Measurements from ENCODE around the gene SCO1. TPM values are rescaled to one million over a fixed set of nuclear protein-coding genes. Genes with fewer than 3 reads are reported as not detected.
A peak's percentile ranks its signal among the peaks of the same experiment; 100 is the strongest.
"Not testable (repeated sequence)": the region's sequence is repeated elsewhere in the genome, so short reads cannot be mapped to it uniquely, and the experiment has no call there.

SCO1 gene
- total RNA-seq = 42.9 TPM
- long read RNA-seq, full-length matches to known transcripts = 144 of 163 reads
- long read RNA-seq, partial matches to known transcripts = 4 of 163 reads
- long read RNA-seq, other reads (novel, unspliced or antisense) = 15 of 163 reads

- peak; percentile 98 for DNase-seq (ENCODE audit: low spot score)
These were observed at the start of gene SCO1, which contains the start of gene ADPRM for GRCh38 chr17:10697092-10698081. SCO1 (minus strand) TSS chr17:10697533; CDS start chr17:10697507, 26 bp downstream. ADPRM (plus strand) TSS chr17:10697594; CDS start chr17:10704927, 7,333 bp downstream.

GRCh38 chr17:10745231-10745630 lies 47.9 kb upstream of the SCO1 start:
- peak; percentile 45 for DNase-seq (ENCODE audit: low spot score)

GRCh38 chr17:10744501-10745000 lies 47.2 kb upstream of the SCO1 start:
- DNase-seq (ENCODE audit: low spot score) = no peak

GRCh38 chr17:10743316-10744009 lies 46.1 kb upstream of the SCO1 start:
- peak; percentile 1 for DNase-seq (ENCODE audit: low spot score)

GRCh38 chr17:10742431-10742830 lies 45.1 kb upstream of the SCO1 start:
- DNase-seq (ENCODE audit: low spot score) = peak; percentile 24

- DNase-seq (ENCODE audit: low spot score) = peak; percentile 64
These were observed 44.2 kb upstream of the SCO1 start for GRCh38 chr17:10741416-10742135.

- peak; percentile 35 for DNase-seq (ENCODE audit: low spot score)
These were observed 42.1 kb upstream of the SCO1 start for GRCh38 chr17:10739386-10739785.

- peak; percentile 45 for DNase-seq (ENCODE audit: low spot score)
These were observed 41.4 kb upstream of the SCO1 start for GRCh38 chr17:10738521-10739258.

GRCh38 chr17:10737736-10738135 lies 40.4 kb upstream of the SCO1 start:
- DNase-seq (ENCODE audit: low spot score) = peak; percentile 2

GRCh38 chr17:10737168-10737622 lies 39.9 kb upstream of the SCO1 start:
- DNase-seq (ENCODE audit: low spot score) = peak; percentile 86

- DNase-seq (ENCODE audit: low spot score) = peak; percentile 18
These were observed 38.5 kb upstream of the SCO1 start for GRCh38 chr17:10735821-10736220.

GRCh38 chr17:10735251-10735650 lies 37.9 kb upstream of the SCO1 start:
- DNase-seq (ENCODE audit: low spot score) = peak; percentile 62

- DNase-seq (ENCODE audit: low spot score) = no peak
These were observed 36.3 kb upstream of the SCO1 start for GRCh38 chr17:10733666-10734065.

- DNase-seq (ENCODE audit: low spot score) = not testable (repeated sequence)
These were observed 34.8 kb upstream of the SCO1 start for GRCh38 chr17:10732121-10732520.

GRCh38 chr17:10731408-10731879 lies 34.1 kb upstream of the SCO1 start:
- DNase-seq (ENCODE audit: low spot score) = no peak

- DNase-seq (ENCODE audit: low spot score) = not testable (repeated sequence)
These were observed 32.9 kb upstream of the SCO1 start for GRCh38 chr17:10730247-10730646.

GRCh38 chr17:10729334-10730193 lies 32.2 kb upstream of the SCO1 start, which contains the start of gene TMEM220:
TMEM220 (minus strand) TSS chr17:10730023; CDS start chr17:10729851, 172 bp downstream.
- DNase-seq (ENCODE audit: low spot score) = peak; percentile 93

- DNase-seq (ENCODE audit: low spot score) = no peak
These were observed 31.1 kb upstream of the SCO1 start for GRCh38 chr17:10728331-10728892.
